ENCODE data around the gene FKBP1A. TPM values are rescaled to one million over a fixed set of nuclear protein-coding genes. Genes with fewer than 3 reads are reported as not detected.

FKBP1A gene
- total and polyA plus RNA-seq, 10 donors: 135 to 338 (median 248) TPM

DNA sequence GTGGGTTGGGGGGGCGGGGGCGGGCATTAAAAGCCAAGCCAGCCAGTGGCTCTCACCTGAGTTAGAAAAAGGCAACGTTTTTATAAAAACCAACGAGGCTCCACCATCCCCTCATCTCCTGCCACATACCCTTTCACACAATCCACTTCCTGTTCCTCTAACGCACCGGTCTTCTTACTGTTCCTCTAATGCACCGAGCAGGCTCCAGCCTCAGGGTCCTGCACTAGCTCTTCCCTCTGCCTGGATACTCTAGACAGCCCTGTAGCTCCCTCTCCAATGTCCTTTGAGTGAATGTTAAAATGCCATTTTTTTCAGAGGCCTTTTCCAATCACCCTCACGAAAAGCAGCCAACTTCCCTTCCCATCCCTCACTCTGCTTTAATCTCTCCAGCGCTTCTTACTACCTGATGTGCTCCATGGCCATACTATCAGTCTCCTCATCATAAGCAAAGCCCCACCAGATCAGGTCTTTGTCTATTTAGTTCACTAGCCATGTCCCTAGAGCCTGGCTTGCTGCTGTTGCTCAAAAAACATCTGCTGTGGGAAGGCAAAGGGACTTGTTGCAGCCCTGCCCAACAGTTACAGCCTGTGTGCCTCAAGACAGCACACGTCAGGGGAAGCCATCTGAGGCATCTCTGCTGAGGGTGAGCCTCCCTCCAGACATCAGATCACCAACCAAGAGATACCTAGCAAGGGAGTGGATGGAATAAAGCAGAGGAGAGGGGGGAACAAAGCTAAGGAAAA, 3.9 kb downstream of the FKBP1A start:
- Histone ChIP-seq H3K4me1 (peaks cover 61 to 96% (median 92%) of the 10 kb centered on the region in 6 donors), H3K27ac (peak overlapping the region; percentile 10 to 97 (median 88)), H3K9me3 (no peaks in the 10 kb centered on the region), H3K27me3 (replicated peaks in 1 of 7) (no peaks in the 10 kb centered on the region), H3K4me3 (peak overlapping the region in 6 of 8 donors; percentile 1 to 98 (median 14)), H3K36me3 (peaks cover 0 to 50% (median 2%) of the 10 kb centered on the region in 6 donors)
- TF ChIP-seq, protein P1, sequence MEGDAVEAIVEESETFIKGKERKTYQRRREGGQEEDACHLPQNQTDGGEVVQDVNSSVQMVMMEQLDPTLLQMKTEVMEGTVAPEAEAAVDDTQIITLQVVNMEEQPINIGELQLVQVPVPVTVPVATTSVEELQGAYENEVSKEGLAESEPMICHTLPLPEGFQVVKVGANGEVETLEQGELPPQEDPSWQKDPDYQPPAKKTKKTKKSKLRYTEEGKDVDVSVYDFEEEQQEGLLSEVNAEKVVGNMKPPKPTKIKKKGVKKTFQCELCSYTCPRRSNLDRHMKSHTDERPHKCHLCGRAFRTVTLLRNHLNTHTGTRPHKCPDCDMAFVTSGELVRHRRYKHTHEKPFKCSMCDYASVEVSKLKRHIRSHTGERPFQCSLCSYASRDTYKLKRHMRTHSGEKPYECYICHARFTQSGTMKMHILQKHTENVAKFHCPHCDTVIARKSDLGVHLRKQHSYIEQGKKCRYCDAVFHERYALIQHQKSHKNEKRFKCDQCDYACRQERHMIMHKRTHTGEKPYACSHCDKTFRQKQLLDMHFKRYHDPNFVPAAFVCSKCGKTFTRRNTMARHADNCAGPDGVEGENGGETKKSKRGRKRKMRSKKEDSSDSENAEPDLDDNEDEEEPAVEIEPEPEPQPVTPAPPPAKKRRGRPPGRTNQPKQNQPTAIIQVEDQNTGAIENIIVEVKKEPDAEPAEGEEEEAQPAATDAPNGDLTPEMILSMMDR (IDR thresholded peaks at IDR 0.05 in 8 of 11, conservative IDR thresholded peaks at IDR 0.05 in 3 of 11): no peak
- TF ChIP-seq POLR2AphosphoS5 (IDR thresholded peaks at IDR 0.05) (no peak), POLR2A (IDR thresholded peaks at IDR 0.05) (no peak)
- intact Hi-C loops (cut with DNase I; ENCODE audit: low total_unique reads): no loop called here
- no peak for DNase-seq
- 17 to 27% (median 22%) methylated on average over 10 of the region's 10 CpGs for WGBS, 5 donors

DNA sequence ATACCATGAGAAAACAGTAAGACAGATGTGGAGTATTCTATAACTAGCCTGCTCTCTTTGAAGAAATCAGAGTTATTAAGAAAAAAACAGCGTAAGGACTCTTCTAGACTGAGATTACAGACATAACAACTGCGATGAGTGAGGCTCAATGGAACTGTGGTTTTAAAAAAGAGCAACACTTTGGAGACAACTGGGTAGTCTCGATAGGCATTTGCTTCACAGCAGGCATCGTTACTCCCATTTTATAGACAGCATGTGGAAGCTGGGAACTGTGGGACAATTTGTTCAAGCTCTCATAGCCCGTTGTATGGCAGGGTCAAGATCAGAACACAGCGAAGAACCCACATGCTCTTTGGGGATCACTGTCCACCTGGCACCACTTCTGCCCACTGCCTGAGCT, 4.6 kb downstream of the FKBP1A start:
- no peaks in the 10 kb centered on the region for H3K9me3 ChIP-seq
- peaks cover 0 to 57% (median 2%) of the 10 kb centered on the region in 6 donors for H3K36me3 ChIP-seq
- TF ChIP-seq, protein P1 (IDR thresholded peaks at IDR 0.05 in 8 of 11, conservative IDR thresholded peaks at IDR 0.05 in 3 of 11): no peak
- TF ChIP-seq POLR2AphosphoS5 (IDR thresholded peaks at IDR 0.05): no peak
- no peak for TF ChIP-seq POLR2A (IDR thresholded peaks at IDR 0.05)
- H3K4me3 ChIP-seq: peak overlapping the region in 3 of 8 donors; percentile 17 to 98 (median 24)
- H3K27ac ChIP-seq: peak overlapping the region; percentile 31 to 97 (median 88)
- H3K4me1 ChIP-seq: peaks cover 61 to 96% (median 91%) of the 10 kb centered on the region in 6 donors
- no peaks in the 10 kb centered on the region for H3K27me3 ChIP-seq (replicated peaks in 1 of 7)
- intact Hi-C loops (cut with DNase I; ENCODE audit: low total_unique reads): no loop called here
- 61 to 73% (median 69%) methylated on average over 6 of the region's 6 CpGs for WGBS, 5 donors
- no peak for DNase-seq

DNA sequence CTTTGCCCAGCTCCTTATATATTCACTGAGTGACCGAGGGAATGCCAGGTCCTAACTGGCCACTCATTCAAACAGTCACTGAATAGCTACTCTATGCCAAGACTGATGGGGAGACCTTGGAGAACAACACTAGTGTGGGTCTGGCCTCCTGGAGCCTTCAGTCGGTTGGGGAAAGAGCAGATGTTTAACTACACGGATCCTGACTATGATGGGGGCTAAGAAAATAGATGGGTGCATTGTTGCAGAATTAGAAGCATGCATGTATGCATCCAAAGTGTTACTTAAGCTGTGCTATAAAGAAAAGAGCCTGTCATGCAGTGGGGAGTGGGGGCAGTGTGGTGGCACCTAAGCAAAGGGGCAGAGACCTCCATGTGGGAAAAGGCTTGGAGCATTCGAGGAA, 6.5 kb downstream of the FKBP1A start:
- peaks cover 67 to 100% (median 99%) of the 10 kb centered on the region in 6 donors for H3K4me1 ChIP-seq
- no peak for DNase-seq
- WGBS, 5 donors: 85 to 91% (median 90%) methylated on average over 4 of the region's 4 CpGs
- TF ChIP-seq POLR2AphosphoS5 (IDR thresholded peaks at IDR 0.05) (no peak), POLR2A (IDR thresholded peaks at IDR 0.05) (no peak)
- TF ChIP-seq, protein P1 (IDR thresholded peaks at IDR 0.05 in 8 of 11, conservative IDR thresholded peaks at IDR 0.05 in 3 of 11): no peak
- H3K36me3 ChIP-seq: peaks cover 0 to 69% (median 7%) of the 10 kb centered on the region in 6 donors
- H3K4me3 ChIP-seq: no peak overlapping the region
- H3K9me3 ChIP-seq: no peaks in the 10 kb centered on the region
- H3K27ac ChIP-seq: no peak overlapping the region
- intact Hi-C loops (cut with DNase I; ENCODE audit: low total_unique reads): no loop called here
- no peaks in the 10 kb centered on the region for H3K27me3 ChIP-seq (replicated peaks in 1 of 7)

DNA sequence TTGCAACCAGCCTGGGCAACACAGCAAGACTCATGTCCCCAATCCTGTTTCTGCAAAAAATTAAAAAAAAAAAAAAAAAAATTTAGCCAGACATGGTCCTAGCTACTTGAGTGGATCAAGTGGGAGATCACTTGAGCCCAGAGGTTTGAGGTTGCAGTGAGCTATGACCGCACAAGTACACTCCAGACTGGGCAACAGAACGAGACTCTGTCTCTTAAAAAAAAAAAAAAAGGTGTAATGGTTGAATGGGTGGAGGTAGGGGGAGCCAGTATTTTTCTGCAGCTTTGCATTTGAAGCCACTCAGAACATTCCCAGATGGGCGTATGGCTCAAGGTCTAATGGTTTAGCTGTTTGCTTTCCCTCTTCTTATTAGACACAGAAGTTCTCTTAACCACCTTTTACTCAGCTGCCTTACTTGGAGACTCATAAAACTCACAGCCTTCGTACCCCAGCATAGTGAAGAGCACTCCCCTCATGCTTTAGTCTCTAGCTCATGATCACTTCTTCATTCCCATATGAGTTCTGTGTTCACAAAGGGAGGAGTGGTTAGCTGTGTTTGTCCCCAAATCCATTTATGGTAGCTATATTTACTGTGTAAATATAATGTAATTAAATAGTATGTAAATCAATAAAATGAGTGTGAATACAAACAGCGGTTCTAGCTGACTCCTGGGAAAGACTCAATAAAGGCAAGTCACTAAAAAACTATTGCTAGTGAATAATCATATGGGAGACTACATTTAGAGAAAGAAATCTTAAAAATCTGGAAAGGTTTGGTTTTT, 9.0 kb downstream of the FKBP1A start:
- no peaks in the 10 kb centered on the region for H3K27me3 ChIP-seq (replicated peaks in 1 of 7)
- DNase-seq: no peak
- no peak for TF ChIP-seq POLR2AphosphoS5 (IDR thresholded peaks at IDR 0.05)
- TF ChIP-seq POLR2A (IDR thresholded peaks at IDR 0.05): no peak
- TF ChIP-seq, protein P1 (IDR thresholded peaks at IDR 0.05 in 8 of 11, conservative IDR thresholded peaks at IDR 0.05 in 3 of 11): no peak
- WGBS, 5 donors: 71 to 83% (median 82%) methylated on average over 5 of the region's 5 CpGs
- H3K36me3 ChIP-seq: peaks cover 0 to 57% (median 7%) of the 10 kb centered on the region in 6 donors
- no peaks in the 10 kb centered on the region for H3K9me3 ChIP-seq
- H3K4me3 ChIP-seq: no peak overlapping the region
- peaks cover 64 to 100% (median 99%) of the 10 kb centered on the region in 6 donors for H3K4me1 ChIP-seq
- intact Hi-C loops (cut with DNase I; ENCODE audit: low total_unique reads): no loop called here
- H3K27ac ChIP-seq: peak overlapping the region in 1 of 8 donors; percentile 43

Measured in spleen (tissue), 11 donors.